SU-DHL-6 (cell line): ENCODE results near the gene NUBP2.

Experiments
- H2AFZ ChIP-seq: fragments of 200-600 bp; sonication (generic); 2 replicates; pipeline ENCODE4 v1.6.1; 2014; ENCODE audit warnings: low read depth, mild to moderate bottlenecking, moderate library complexity, mixed read lengths, antibody characterized with exemption, low read length; ENCODE audit not compliant: severe bottlenecking
- H3F3A ChIP-seq: fragments of 200-600 bp; shearing (Covaris generic); 2 replicates; pipeline ENCODE4 v1.6.0; 2016; ENCODE audit warnings: antibody characterized with exemption, mild to moderate bottlenecking; ENCODE audit not compliant: insufficient read depth
- H3K27ac ChIP-seq: fragments of 200-600 bp; sonication (generic); 2 replicates; pipeline ENCODE4 v1.5.1; 2016; ENCODE audit warnings: low read depth, mild to moderate bottlenecking, low read length, moderate library complexity, mixed read lengths
- H3K27me3 ChIP-seq: fragments of 200-600 bp; sonication (generic), shearing (Covaris generic); 2 replicates; pipeline ENCODE4 v1.6.0; 2014; ENCODE audit warnings: mild to moderate bottlenecking, low read length
- H3K36me3 ChIP-seq: fragments of 200-600 bp; sonication (generic); 2 replicates; pipeline ENCODE4 v1.6.1; 2014; ENCODE audit warnings: mild to moderate bottlenecking, low read length, mixed read lengths
- H3K4me2 ChIP-seq: fragments of 300-600, 200-600 bp; shearing (Covaris generic), sonication (generic); 2 replicates; pipeline ENCODE4 v1.6.0; 2014; ENCODE audit warnings: low read length, low read depth, mild to moderate bottlenecking; ENCODE audit not compliant: poor library complexity, severe bottlenecking
- H3K4me3 ChIP-seq: fragments of 200-600 bp; sonication (generic); 2 replicates; pipeline ENCODE4 v1.5.1; 2014; ENCODE audit warnings: antibody characterized with exemption, low read length, mild to moderate bottlenecking, mixed read lengths; ENCODE audit not compliant: insufficient read depth, poor library complexity, severe bottlenecking
- H3K79me2 ChIP-seq: fragments of 200-600 bp; sonication (generic); 2 replicates; pipeline ENCODE4 v1.6.1; 2014; ENCODE audit warnings: mild to moderate bottlenecking, low read length, moderate library complexity; ENCODE audit not compliant: insufficient read depth
- H3K9ac ChIP-seq: fragments of 200-600 bp; sonication (generic); 2 replicates; pipeline ENCODE4 v1.7.0; 2014; ENCODE audit warnings: mild to moderate bottlenecking, low read length
- H3K9me2 ChIP-seq: fragments of 200-600 bp; sonication (generic); replicated peaks from 2 replicates; pipeline ENCODE4 v1.6.1; 2014; ENCODE audit warnings: low read length; ENCODE audit not compliant: insufficient read depth
- H3K9me3 ChIP-seq: fragments of 200-600 bp; sonication (generic); 2 replicates; pipeline ENCODE4 v1.6.1; 2014; ENCODE audit warnings: low read length, mixed read lengths; ENCODE audit not compliant: insufficient read depth
- H4K20me1 ChIP-seq: fragments of 200-600 bp; sonication (generic); 2 replicates; pipeline ENCODE4 v1.6.1; 2014; ENCODE audit warnings: low read depth, mild to moderate bottlenecking, antibody characterized with exemption, low read length, moderate library complexity, mixed read lengths
- CTCF ChIP-seq: fragments of 200-600 bp; sonication (generic); IDR thresholded peaks from one replicate; pipeline ENCODE4 v1.5.1; 2017; ENCODE audit warnings: antibody characterized with exemption, mild to moderate bottlenecking, low read length, moderate library complexity; ENCODE audit not compliant: insufficient read depth, poor library complexity, severe bottlenecking
- EZH2phosphoT487 ChIP-seq: fragments of 200-600 bp; sonication (generic), shearing (Covaris generic); conservative IDR thresholded peaks from 2 replicates; pipeline ENCODE4 v1.6.1; 2018; ENCODE audit warnings: mild to moderate bottlenecking, antibody characterized with exemption, low read length, moderate library complexity, mixed read lengths

The NUBP2 gene

GRCh38 chr16:1816396-1817275 is 33.9 kb downstream of the NUBP2 start:
- Histone ChIP-seq H3K9ac (no peak overlapping the region), H2AFZ (no peak overlapping the region), H3K36me3 (no peaks in the 10 kb centered on the region), H3K27me3 (no peaks in the 10 kb centered on the region), H3K4me2 (no peak overlapping the region), H3K27ac (no peak overlapping the region), H3K4me3 (no peak overlapping the region), H3K9me3 (no peaks in the 10 kb centered on the region), H3K9me2 (no peaks in the 10 kb centered on the region), H3F3A (no peaks in the 10 kb centered on the region), H3K79me2 (no peaks in the 10 kb centered on the region), H4K20me1 (no peaks in the 10 kb centered on the region)
- TF ChIP-seq CTCF (no peak), EZH2phosphoT487 (no peak)

GRCh38 chr16:1817276-1817589 is 34.5 kb downstream of the NUBP2 start:
- Histone ChIP-seq H3K36me3 (no peaks in the 10 kb centered on the region), H3K27me3 (no peaks in the 10 kb centered on the region), H3K79me2 (no peaks in the 10 kb centered on the region), H3K4me2 (no peak overlapping the region), H3K9ac (no peak overlapping the region), H3K27ac (no peak overlapping the region), H3K4me3 (no peak overlapping the region), H3K9me3 (no peaks in the 10 kb centered on the region), H2AFZ (no peak overlapping the region), H3K9me2 (no peaks in the 10 kb centered on the region), H4K20me1 (no peaks in the 10 kb centered on the region), H3F3A (no peaks in the 10 kb centered on the region)
- TF ChIP-seq EZH2phosphoT487 (no peak), CTCF (no peak)

DNA sequence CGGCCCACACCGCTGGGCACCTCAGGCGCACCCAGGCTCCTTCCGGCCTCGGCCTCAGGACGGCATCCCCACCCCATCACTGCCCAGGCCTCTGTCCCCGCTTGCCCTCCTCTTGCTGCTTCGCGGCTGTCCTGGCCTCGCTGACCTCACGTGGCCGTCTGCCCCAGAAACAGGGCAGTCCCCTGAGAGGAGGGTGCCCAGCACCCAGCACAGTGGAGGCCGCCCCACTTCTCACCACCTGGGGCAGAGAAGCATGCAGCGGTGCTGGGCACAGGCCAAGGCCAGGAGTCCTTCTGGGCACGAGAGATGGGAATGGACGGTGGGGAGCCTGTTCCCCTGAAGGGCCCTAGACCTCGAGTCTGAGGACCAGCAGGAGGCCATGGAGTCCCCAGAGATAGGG is 35.0 kb downstream of the NUBP2 start:
- TF ChIP-seq EZH2phosphoT487 (no peak), CTCF (no peak)
- Histone ChIP-seq H3K79me2 (no peaks in the 10 kb centered on the region), H3K9me2 (no peaks in the 10 kb centered on the region), H3K27ac (no peak overlapping the region), H3K36me3 (no peaks in the 10 kb centered on the region), H3K27me3 (no peaks in the 10 kb centered on the region), H3K9me3 (no peaks in the 10 kb centered on the region), H3F3A (no peaks in the 10 kb centered on the region), H3K4me2 (no peak overlapping the region), H2AFZ (no peak overlapping the region), H4K20me1 (no peaks in the 10 kb centered on the region), H3K4me3 (no peak overlapping the region), H3K9ac (no peak overlapping the region)
